ENCODE data around the gene TSEN2.

GRCh38 chr3:12451960-12452359, 32.3 kb upstream of the TSEN2 start:
- TF ChIP-seq POLR2AphosphoS5 (IDR thresholded peaks at IDR 0.05) (no peak), CTCF (IDR thresholded peaks at IDR 0.05) (no peak)

Measured in breast epithelium (tissue), 3 donors.